Epithelial cell of proximal tubule (primary cell): Measurements from ENCODE around the gene OR5H1. TPM values are rescaled to one million over a fixed set of nuclear protein-coding genes. Genes with fewer than 3 reads are reported as not detected.

Source experiments
- DNase-seq: peaks from one replicate; pipeline ENCODE4 v3.0.0-alpha.2; 2011; ENCODE audit warnings: low read depth
- H3K4me3 ChIP-seq: 2 replicates; pipeline ENCODE4 v1.5.1; 2011; ENCODE audit warnings: low read depth, mild to moderate bottlenecking, low read length
- CTCF ChIP-seq: conservative IDR thresholded peaks from 2 replicates; pipeline ENCODE4 v1.5.1; 2012; ENCODE audit warnings: low read depth, mild to moderate bottlenecking, low read length
- total RNA-seq: library from RNA; depleted of rRNA; stranded (reverse); fragments of >200 nt; gene quantifications from 2 replicates; pipeline ENCODE4 v1.2.3, GENCODE V29; 2015

The OR5H1 gene
- not detected in 2 replicates for total RNA-seq

DNA sequence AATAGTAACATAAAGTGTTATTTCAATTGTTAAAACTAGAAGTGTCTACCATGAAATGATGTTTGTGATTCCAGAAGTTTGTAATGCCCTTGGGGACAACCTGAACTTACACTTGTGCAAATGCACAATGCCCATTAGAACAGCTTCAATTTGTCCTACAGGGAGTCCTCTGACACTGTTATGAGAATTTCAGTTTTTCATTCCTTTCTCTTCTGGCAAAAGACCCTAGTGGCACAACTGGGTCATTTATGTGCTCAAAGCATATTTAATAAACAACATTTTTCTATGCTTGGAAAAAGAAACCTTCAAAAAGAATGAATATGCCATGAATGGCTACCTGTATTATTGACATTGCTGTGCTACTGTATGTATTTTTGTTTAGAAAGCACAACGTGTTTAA, at the start of gene OR5H1:
OR5H1 (plus strand) TSS at position 301 of the 400 bp plus-strand sequence. CDS start 1,977 bp downstream, outside the sequence.
- DNase-seq: no peak
- no peak within 1 kb of the TSS for H3K4me3 ChIP-seq
- no peak for TF ChIP-seq CTCF

GRCh38 chr3:98086873-98087272, 43.6 kb upstream of the OR5H1 start, which contains the start of gene OR5AC2:
Gene OR5AC2 (plus strand): TSS chr3:98087173. CDS start chr3:98087173, 0 bp downstream.
- no peak for DNase-seq
- no peak for TF ChIP-seq CTCF
- no peak within 1 kb of the TSS for H3K4me3 ChIP-seq

DNA sequence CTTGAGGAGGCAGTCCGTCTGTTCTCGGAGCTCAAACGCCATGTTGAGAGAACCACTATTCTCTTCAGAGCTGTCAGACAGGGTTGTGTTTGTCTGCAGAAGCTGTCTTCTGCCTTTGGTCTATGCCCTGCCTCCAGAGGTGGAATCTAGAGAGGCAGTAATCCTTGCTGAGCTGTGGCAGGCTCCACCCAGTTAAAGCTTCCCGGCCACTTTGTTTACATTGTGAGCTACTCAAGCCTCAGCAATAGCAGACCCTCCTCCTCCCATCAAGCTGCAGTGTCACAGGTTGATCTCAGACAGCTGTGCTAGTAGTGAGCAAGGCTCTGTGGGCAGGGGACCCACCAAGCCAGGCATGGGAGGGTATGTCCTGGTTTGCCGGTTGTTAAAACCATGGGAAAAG, 34.6 kb upstream of the OR5H1 start:
- no peak overlapping the region for H3K4me3 ChIP-seq
- TF ChIP-seq CTCF: no peak
- DNase-seq: no peak

DNA sequence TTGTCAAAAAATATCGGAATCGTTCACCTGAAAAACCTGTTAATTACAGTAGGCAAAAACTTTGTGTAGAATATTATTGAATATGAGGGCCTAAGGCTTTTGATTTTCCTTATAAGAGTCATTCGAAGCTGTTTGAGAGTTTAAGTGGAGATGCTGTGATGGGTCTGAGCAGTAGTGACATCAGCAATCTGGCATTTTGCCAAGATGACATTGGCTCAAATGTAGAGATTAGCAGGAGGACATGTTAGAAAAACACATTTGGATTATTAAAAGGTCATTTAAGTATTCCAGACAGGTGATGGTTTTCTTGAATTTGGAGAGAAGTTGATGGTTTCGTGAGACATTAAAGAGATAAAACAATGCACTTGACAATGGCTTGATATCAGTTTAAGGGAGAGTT, 30.7 kb upstream of the OR5H1 start:
- no peak overlapping the region for H3K4me3 ChIP-seq
- TF ChIP-seq CTCF: no peak
- no peak for DNase-seq

GRCh38 chr3:98108162-98108561, 22.4 kb upstream of the OR5H1 start:
- no peak for TF ChIP-seq CTCF
- no peak for DNase-seq
- H3K4me3 ChIP-seq: no peak overlapping the region

- DNase-seq: no peak
- no peak overlapping the region for H3K4me3 ChIP-seq
- TF ChIP-seq CTCF: no peak
These were observed 20.5 kb upstream of the OR5H1 start for GRCh38 chr3:98109807-98110549.

GRCh38 chr3:98110550-98110908, 20.0 kb upstream of the OR5H1 start:
- DNase-seq: no peak
- TF ChIP-seq CTCF: no peak
- H3K4me3 ChIP-seq: no peak overlapping the region
